DMS53 treated with DMSO at 0.1 percent for 48 hours (cell line): Measurements from ENCODE around the gene MAML3.
"Not testable (repeated sequence)": the region's sequence is repeated elsewhere in the genome, so short reads cannot be mapped to it uniquely, and the experiment has no call there.

Experiments used
- DNase-seq: peaks from one replicate; lab custom pipeline; 2025; ENCODE audit not compliant: unreplicated experiment; lab: John Stamatoyannopoulos, UW

MAML3 gene

DNA sequence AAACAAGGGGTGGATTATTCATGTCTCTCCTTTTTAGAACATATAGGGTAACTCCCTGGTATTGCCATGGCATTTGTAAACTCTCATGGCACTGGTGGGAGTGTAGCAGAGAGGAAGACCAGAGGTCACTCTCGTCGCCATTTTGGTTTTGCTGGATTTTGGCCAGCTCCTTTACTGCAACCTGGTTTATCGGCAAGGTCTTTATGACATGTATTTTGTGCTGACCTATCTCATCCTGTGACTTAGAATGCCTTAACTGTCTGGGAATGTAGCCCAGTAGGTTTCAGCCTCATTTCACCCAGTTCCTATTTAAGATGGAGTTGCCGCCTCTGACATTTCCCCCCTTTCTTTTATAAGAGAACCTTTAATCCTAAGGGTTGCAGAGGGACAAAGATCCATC is 442.5 kb downstream of the MAML3 start:
- DNase-seq = no peak

DNA sequence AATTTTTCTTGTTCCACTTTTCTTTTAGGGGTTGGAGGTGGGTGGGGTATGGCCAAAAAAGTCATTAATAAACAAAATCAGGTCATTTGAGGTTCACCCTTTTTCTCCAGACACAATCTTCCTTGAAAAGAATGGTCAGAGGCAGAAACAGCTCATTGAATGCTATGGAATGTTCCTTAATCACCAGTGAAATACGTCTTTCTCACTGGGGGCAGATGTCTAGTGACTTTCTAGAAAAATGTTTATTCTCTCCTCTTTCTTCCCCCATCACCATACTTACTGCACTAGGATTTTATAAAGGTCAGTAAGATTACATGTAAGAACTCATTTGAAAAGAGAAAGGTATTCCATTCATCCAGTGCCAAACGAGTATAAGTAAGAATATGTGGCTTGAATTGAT is 443.9 kb downstream of the MAML3 start:
- DNase-seq = no peak

DNA sequence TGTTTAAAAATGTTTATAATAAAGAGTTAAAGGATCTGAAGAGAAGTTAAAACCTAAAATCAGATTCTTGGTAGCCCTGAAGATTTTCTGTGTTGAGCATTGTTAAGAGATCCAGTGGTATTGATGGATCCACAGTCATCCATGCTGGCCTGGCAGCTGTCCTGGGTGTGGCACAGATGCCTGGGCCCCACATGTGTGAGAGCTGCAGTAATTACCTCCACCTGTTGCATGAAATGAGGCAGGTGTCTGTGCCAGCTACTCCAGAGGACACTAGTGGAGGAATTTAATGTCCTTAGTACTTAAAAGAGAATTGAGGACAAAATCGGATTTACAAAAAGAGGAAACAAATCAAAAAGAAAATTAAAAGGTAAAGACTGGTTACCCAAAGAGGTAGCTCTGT is 444.3 kb downstream of the MAML3 start:
- no peak for DNase-seq

DNA sequence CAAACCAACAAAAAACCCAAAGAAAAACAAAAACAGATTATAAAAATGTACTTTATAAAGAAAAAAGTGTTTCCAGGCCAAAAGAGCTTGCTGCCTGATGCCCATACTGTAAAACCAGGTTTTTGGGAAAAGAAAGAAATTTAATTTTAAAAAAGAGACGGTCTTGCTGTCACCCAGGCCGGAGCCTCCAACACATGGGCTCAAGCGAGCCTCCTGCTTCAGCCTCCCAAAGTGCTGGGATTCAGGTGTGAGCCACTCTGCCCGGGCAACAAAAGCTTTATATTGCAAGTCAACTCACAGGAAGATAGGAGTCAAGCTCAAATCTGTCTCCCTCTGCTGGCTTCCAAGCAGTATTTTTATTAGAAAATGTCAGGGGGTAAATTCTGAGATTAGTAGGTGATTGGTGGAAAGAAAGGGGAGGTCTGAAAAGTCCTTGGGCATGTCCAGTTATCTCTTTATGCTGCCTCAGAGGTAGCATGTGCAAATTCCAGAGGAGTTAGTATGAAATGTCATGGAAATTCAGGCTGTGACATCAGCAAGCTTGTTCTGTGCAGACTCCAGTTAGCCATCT is 449.0 kb downstream of the MAML3 start:
- peak; percentile 8 for DNase-seq

DNA sequence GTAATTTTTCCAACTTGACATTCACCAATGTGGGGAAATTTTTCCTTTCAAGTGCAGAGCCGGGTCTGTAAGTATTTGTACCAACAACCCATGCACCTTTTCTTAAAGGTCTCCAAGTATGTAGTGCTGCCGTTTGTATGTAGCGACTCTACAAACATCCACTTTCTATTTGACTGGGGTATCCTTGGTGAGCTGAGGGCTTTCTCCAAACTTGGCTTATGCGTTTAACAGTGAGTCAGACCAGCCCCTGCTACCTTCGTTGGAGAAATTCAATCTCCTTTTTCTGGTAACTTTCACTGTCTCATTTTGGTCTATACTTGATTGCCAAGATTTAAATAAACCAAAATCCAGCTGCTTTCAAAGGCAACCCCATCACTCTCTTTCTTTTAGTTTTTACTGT is 453.4 kb downstream of the MAML3 start:
- no peak for DNase-seq

DNA sequence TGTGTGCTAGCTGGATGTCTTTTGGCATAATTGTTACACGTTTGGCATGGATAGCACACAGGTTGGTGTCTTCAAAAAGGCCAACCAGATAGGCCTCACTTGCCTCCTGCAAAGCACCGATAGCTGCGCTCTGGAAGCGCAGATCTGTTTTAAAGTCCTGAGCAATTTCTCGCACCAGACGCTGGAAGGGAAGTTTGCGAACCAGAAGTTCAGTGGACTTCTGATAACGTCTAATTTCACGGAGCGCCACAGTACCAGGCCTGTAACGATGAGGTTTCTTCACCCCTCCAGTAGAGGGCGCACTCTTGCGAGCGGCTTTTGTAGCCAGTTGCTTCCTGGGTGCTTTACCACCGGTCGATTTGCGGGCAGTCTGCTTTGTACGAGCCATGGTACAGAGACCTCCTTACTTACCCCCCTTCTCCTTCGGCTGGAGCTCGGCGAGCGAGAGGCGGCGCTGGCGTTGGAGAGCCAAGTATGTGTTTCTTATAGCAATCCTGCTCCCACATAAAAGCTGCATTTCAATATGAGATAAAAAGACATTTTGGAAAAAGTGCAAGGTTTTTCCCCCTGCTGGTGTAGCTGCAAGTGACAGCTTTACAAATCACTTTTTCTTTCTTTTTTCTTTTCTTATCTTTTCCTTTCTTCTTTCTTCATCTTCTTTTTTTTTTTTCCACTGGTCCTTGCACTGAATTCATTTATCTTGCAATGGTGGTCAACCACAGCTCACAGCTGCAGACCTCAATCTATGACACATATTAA is 455.6 kb downstream of the MAML3 start:
- not testable (repeated sequence) for DNase-seq

DNA sequence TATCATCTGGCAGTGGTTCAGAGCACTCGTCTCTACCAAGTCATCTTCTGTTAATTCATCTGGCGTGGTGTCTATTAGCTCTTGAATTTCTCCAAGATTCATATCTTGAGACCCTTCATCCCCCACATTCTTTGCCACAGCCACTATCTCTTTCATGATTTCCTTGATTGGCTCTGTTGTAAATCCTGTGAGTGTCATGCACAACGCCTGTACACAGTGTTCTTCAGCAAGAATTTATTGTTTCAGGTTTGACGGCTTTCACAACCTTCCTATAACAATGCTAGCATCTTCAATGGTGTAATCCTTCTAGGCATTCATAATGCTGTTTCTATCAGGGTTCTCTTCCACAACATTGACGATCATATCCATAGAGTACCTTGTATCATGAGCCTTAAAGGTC is 457.5 kb downstream of the MAML3 start:
- DNase-seq = no peak

DNA sequence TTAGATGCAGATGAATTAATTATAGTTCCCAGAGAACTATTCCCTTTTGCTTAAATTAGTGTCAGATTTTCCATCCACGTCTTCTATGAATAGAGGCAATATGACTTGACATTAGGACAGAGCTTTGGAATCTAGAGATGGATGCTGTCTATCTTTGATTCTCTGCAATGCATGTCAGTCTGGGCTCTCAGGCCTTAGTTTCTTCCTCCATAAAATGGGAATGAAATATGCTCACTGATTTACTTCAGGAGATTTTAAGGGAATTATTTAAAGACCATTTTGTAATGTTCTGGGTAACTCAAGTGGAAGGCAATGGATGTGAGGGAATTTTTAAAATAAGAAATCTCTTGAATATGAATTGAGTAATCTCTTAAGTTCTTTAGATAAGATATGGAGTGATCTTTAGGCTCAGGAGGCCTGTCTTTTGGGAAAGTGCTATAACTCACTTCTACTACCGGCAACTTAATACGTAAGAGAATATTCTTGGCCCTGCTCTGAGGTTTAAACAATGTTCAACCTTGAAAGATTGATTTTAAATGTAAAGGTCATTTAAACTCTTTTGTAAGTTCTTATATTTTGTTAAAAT is 459.4 kb downstream of the MAML3 start:
- DNase-seq = no peak

DNA sequence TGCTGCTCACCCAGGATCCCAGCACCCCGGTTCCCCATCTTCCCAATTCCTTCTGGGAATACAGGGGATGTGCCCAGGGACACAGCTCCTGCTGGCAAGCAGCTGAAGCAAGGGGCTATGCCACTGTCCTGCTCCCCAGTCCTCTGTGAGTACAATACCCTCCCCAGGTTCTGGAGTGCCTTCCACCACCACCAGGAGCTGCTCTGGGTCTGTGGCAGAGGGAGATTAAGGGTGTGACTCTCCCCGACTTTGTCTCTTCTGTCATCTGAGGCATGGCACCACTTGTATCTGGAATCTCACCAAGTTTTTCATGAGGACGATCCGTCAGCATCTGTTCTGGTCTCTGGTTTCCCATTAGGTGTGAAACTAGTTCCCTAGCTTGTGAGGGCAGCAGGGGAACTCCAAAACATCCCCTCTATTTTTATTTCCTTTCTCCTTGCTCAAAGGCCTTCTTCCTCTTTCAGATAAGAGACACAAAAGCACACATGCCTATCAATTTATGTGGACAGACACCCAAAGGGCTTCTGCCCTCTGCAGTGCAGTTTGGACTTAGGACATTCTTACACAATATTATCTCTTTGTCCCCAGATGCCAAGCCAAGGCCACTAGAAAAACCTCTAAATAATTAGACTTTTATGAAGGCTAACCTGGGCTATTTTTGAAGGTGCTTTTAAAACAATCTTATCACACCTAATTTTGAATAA is 461.5 kb downstream of the MAML3 start:
- no peak for DNase-seq

DNA sequence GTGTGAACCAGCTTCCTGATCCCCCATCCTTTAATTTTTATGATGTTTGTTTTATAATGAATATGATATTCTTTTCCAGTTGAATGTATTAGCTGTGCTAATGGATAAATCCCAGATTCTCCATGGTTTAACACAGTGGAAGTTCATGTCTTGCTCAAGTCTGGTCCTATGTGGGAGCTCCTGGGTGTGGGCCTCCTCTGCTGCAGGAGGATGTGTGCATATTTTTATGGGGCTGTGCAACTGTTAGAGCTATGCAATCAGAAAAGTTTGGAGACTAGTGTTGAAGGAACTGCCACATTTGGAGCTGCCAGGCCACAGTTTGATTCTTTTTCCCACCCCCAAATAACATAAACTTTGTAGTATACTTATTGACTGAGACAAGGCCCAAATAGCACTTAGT is 463.6 kb downstream of the MAML3 start:
- DNase-seq = no peak

DNA sequence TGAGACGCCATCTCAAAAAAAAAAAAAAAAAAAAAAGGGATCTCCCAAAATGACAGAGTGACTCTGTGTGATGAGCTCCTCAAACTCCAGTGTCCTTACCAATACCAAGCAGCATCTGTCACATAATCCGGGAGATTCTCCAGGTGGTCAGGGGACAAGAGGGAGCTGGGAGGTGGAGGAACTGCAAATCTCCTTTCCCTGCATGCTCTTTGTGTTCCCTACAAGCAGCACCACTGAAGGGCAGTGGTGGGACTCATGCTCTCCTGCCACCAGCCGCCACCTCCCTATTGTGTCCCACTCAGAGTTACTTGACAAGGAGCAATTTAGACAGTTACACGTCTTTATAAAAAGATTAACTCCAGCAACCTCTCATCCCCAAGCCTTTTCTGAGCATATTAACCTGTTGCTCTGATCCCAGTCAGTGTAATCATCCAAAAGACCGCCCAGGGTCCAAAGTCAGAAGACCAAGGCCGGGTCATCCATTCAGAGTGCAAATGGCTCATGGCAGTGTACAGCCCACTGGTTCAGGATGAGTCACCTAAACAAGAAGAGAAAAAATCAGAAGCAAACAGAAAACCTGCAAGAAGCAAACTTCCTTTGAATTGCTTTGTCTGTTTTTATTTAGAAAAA is 464.8 kb downstream of the MAML3 start:
- DNase-seq = no peak

DNA sequence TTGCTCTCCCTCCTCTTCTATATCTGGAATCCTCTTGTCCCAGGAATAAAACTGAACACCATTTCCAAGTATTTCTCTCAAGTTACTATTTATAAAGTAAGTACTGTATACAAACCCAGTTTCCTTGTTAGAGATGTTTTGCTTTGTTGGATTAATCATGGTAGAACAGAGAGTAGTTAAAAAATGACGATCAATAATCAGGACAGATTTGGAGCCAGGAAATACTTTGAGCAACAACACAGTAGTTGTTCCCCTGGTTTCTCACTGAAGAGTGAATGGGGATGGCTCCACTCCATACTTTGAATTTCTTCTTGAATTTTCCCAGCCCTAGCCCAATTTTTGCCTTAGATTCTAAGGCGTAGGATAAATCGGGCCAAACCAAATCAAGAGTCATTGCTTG is 467.0 kb downstream of the MAML3 start:
- DNase-seq = no peak

DNA sequence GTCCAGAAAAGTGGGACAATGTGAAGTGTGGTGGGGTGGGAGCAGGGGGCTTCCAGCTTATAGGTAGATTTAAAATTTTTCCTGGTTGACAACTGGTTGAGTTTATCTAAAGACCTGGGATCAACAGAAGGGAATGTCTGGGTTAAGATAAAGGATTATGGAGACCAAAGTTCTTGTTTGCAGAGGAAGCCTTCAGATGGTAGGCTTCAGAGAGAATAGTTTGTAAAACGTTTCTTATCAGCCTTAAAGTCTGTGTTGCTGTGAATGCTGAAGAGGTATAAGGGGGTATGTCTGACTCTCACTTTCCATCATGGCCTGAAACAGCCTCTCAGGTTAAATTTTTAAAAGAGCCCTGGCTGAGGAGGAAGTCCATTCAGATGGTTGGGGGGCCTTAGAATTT is 467.9 kb downstream of the MAML3 start:
- DNase-seq = no peak

DNA sequence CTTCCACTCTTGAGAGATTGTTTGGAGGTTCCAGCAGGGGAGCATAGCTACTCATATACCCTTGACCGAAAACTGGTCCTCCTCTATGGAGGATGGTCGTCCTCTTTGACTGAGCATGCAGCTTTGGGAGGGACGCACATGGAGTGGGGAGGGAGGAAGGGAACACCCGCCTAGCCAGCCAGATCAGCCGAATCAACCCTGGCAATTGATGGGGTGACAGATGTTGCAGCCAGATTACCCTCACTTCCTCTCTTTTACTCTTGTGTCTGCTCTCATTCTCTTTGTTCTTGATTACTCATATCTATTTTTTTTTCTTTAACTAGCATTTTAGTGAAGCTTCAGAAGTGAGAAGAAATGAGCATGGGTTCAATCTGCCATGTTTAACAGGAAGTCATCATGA is 468.8 kb downstream of the MAML3 start:
- no peak for DNase-seq

DNA sequence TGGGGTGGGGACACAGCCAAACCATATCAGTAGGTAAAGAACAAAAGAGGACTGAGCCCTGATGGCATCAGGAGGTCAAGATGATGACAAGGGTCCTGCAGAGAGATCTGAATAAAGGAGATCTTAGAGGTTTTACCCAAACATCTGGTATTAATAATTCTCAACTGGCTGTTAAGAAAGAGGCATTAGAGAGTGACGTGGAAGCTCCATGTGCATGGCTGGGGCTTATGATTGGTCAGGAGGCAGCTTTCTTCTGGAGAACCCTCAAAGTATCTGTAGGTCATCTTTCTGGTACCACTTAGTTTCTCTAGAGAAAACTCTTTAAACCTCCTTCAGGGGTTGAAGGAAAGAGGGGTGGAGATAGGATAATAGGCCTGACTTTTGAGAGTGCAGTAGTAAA is 469.6 kb downstream of the MAML3 start:
- no peak for DNase-seq

DNA sequence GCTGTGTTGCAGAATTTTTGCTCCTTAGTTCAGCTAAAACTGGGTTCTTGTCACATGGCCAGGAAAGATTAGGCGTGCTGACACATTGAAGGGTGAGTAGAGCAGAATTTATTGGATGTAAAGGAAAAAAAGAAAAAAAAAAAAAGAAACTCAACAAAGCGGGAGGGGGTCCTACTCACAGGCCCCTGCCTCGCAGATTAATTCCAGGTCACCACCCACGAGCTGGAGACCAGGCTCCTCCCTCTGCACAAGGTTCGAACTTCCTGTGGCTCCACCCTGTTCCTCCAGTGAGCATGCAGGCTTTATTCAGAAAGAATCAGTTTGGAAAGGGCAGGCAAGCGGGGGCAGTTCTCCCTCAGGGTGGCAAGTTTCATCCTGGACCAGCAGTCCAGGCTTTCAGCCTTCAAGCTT is 471.2 kb downstream of the MAML3 start:
- DNase-seq = no peak

DNA sequence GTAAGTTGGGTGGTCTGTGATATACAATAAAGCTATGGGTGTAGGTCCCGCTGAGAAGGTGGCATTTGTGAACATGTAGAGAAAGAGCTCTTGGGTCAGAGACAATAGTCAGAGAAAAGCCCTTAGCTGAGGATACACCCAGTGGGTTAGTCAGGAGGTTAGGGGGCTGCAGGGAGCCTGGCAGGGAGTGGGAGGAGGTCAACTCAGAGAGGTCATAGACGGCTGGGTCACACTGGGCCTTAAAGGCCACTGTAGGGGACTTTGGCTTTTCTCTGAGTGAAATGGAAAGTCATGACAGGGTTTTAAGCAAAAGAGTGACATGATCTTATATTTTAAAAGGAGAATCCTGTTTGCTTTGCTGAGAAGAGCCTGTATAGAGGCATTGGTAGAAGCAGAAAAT is 471.7 kb downstream of the MAML3 start:
- no peak for DNase-seq

DNA sequence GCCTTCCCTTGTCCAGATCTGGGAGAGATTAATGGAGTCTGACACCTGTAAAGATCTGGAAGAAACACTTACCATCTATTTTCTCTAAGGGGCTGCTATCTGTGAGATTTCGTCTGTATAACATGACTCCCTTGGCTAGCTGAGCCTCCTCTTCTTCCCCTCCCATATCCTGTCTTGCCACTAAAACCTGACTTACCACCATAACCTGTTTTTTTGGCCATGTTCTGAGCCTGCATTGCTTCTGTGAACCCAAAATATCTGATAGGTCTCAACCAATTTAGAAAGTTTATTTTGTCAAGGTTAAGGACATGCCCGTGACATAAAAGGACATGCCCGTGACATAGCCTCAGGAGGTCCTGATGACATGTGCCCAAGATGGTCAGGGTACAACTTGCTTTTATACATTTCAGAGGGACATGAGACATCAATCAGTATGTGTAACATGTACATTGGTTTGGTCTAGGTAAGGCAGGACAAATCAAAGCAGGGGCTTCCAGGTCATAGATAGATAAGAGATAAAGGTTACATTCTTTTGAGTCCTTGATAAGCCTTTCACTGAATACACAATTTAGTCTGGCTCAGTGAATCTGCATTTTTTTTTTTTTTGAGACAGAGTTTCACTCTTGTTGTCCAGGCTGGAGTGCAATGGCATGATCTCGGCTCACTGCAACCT is 476.9 kb downstream of the MAML3 start:
- DNase-seq = no peak

DNA sequence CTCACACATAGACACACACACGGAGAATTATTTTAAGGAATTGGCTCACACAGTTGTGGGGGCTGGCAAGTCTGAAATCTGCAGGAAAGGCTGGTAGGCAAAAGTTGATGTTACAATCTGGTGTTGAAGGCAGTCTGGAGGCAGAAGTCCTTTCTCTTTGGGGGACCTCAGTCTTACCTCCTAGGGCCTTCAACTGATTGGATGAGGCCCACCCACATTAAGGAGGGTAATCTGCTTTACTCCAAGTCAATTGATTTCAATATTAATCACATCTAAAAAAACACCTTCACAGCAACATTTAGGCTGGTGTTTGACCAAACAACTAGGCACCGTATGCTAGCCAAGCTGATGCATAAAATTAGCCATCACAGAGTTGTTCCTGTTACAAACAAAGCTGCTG is 477.6 kb downstream of the MAML3 start:
- DNase-seq = no peak

DNA sequence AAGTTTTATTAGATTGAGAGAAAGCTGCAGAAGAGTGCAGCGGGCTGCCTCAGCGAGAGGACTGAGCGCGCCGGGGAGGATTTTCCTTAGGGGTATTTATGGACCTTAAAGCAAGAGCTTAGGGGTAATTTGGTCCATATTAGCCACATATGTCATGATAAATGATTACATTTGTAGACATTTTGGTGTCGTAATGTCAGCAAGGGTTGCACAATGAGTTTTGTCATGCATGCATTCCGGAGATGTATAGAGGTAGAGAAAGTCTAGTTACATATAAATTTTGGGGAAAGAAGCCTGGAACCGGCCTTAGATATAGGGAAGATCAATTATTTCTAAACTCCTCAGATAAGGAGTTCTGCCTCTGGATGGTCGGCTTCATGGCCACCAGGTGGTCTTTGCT is 478.3 kb downstream of the MAML3 start:
- DNase-seq = no peak
